ENCODE results near the gene RFX4.

GRCh38 chr12:106652510-106653015 is 69.8 kb downstream of the RFX4 start:
- TF ChIP-seq POLR2A (IDR thresholded peaks at IDR 0.05) (no peak), CTCF (IDR thresholded peaks at IDR 0.05) (no peak)

Data from testis (tissue), 2 donors.